Measurements from ENCODE around the gene KCNA4. TPM values are rescaled to one million over a fixed set of nuclear protein-coding genes. Genes with fewer than 3 reads are reported as not detected.
A peak's percentile ranks its signal among the peaks of the same experiment; 100 is the strongest.

Gene KCNA4
- total RNA-seq, 6 donors from 2014 or later: under 0.01 to 2.9 (median 0.90) TPM

DNA sequence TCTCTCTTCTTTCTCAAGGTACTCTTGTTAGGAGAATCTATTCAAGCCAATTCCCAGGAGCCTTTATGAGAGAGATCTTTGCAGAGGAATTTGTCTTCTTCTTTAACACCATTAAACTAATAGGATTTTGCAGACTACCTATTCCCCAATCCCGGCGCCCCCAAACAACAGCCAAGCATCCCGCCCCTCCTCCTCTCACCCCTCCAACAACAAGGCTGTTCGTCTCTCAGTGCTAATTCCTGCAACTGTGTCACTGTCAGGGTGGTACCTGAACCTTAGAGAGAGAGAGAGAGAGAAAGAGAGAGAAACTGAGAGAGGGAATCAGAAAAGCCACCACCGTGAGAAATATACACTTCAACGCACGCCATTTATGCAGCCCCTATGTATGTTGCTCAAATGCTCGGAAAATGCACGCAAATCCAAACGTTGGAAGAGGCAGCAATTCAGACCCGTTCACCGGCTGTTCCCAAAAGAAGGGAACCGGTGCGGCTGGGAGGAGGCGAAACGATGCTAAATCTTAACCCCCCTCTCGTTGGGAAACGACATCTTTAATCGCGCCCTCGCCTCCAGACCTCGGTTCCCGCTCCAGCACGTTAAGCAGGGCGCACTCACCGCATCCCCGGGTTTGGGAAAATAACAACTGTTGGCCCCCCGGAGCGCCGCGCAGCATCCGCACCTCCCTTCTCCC is 961 bp downstream of the KCNA4 start:
- WGBS, 2 donors: 4 to 7% methylated on average over 27 to 32 of the region's 32 CpGs
- TF ChIP-seq POLR2A (IDR thresholded peaks at IDR 0.05): no peak
- TF ChIP-seq, protein P1, sequence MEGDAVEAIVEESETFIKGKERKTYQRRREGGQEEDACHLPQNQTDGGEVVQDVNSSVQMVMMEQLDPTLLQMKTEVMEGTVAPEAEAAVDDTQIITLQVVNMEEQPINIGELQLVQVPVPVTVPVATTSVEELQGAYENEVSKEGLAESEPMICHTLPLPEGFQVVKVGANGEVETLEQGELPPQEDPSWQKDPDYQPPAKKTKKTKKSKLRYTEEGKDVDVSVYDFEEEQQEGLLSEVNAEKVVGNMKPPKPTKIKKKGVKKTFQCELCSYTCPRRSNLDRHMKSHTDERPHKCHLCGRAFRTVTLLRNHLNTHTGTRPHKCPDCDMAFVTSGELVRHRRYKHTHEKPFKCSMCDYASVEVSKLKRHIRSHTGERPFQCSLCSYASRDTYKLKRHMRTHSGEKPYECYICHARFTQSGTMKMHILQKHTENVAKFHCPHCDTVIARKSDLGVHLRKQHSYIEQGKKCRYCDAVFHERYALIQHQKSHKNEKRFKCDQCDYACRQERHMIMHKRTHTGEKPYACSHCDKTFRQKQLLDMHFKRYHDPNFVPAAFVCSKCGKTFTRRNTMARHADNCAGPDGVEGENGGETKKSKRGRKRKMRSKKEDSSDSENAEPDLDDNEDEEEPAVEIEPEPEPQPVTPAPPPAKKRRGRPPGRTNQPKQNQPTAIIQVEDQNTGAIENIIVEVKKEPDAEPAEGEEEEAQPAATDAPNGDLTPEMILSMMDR (IDR thresholded peaks at IDR 0.05): no peak
- TF ChIP-seq POLR2AphosphoS5 (IDR thresholded peaks at IDR 0.05): no peak
- H3K4me3 ChIP-seq: peak overlapping the region in 3 of 4 donors; percentile 35 to 48 (median 45)

DNA sequence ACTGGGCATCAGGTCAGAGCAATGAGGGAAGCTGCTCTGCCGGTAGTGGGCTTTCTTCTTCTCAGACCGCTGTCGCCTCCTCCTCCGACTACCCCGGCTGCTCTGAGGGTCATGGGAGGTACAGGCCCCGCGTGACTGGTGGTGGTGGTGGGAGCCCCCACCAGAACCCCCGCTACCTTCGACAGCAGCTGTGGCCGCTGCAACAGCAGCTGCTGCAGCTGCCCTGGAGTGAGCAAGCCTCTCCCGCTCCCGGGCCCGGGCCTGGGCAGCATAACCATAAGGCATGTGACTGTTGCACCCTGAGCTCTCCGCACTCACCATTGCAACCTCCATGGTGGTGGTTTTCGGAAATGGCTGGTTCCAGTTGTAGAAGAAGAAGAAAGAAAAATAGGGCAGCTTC is 4.5 kb downstream of the KCNA4 start:
- ATAC-seq (ENCODE audit: low FRiP score in 2 of 2) (peak in 1 of 2 donors; percentile 12), DNase-seq (peak in 1 of 2 donors; percentile 76)
- Histone ChIP-seq H3K27me3 (peaks cover 0 to 8% (median 2%) of the 10 kb centered on the region in 4 donors), H3K9me3 (no peaks in the 10 kb centered on the region), H3K4me3 (no peak overlapping the region), H3K4me1 (peaks cover 1 to 9% (median 8%) of the 10 kb centered on the region in 4 donors), H3K27ac (no peak overlapping the region), H3K36me3 (no peaks in the 10 kb centered on the region)
- 87 to 96% methylated on average over 14 to 15 of the region's 15 CpGs for WGBS, 2 donors
- TF ChIP-seq, protein P1 (IDR thresholded peaks at IDR 0.05): no peak
- TF ChIP-seq POLR2AphosphoS5 (IDR thresholded peaks at IDR 0.05): no peak
- TF ChIP-seq EP300 (IDR thresholded peaks at IDR 0.05): no peak
- no peak for TF ChIP-seq POLR2A (IDR thresholded peaks at IDR 0.05)

More for the DNA sequence above, 961 bp downstream of the KCNA4 start:
- H3K9me3 ChIP-seq: no peaks in the 10 kb centered on the region
- no peak for ATAC-seq (ENCODE audit: low FRiP score in 2 of 2)
- H3K4me1 ChIP-seq: peaks cover 4 to 15% (median 11%) of the 10 kb centered on the region in 4 donors
- DNase-seq: peak in 1 of 2 donors; percentile 45
- H3K27ac ChIP-seq: no peak overlapping the region
- no peaks in the 10 kb centered on the region for H3K36me3 ChIP-seq
- peaks cover 0 to 12% (median 2%) of the 10 kb centered on the region in 4 donors for H3K27me3 ChIP-seq

DNA sequence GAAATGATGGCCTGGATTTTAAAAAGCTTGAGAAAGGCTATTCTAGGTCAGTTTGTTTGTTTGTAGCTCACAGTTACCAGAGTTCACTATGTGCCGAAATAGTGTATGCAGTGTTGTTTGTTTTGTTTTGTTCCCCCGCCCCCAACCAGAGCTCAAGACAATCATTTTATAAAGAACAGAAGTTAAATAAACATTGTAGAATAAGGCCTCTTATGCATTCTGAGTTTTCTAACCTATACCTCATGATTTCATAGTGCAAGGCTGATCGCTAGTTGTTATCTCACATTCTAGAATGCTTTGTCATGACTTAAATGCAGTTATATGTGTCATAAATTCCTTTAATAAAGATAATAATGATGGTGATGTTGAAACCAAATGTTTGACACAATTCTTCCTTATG is 7.8 kb downstream of the KCNA4 start:
- Histone ChIP-seq H3K9me3 (no peaks in the 10 kb centered on the region), H3K4me1 (no peaks in the 10 kb centered on the region), H3K4me3 (no peak overlapping the region), H3K27ac (no peak overlapping the region), H3K36me3 (no peaks in the 10 kb centered on the region), H3K27me3 (no peaks in the 10 kb centered on the region)
- no peak for ATAC-seq (ENCODE audit: low FRiP score in 2 of 2)
- TF ChIP-seq, protein P1 (IDR thresholded peaks at IDR 0.05): no peak
- TF ChIP-seq EP300 (IDR thresholded peaks at IDR 0.05) (no peak), POLR2AphosphoS5 (IDR thresholded peaks at IDR 0.05) (no peak), POLR2A (IDR thresholded peaks at IDR 0.05) (no peak)
- DNase-seq: no peak
- 76 to 77% methylated on average over 3 of the region's 3 CpGs for WGBS, 2 donors

DNA sequence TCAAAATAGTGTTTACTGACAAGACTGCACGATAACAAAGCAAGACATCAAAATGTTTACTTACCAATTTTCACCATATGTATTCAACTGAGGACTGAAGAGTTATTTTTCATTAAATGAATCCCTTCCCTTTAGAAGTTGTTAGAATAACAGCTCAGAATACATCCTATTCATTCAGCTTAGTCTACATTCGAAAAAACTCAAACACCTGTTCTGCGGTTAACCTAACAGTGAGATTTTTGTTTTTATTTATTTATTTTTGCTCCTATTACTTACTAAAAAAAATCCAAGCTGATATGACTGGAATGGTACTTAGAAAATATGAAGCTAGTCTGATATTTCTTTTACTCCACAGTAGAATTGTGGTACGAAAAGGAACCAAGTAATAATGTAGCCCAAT is 10.0 kb downstream of the KCNA4 start:
- 73 to 74% methylated on average over 4 of the region's 4 CpGs for WGBS, 2 donors
- ATAC-seq (ENCODE audit: low FRiP score in 2 of 2): no peak
- no peaks in the 10 kb centered on the region for H3K27me3 ChIP-seq
- H3K4me3 ChIP-seq: no peak overlapping the region
- H3K36me3 ChIP-seq: no peaks in the 10 kb centered on the region
- H3K4me1 ChIP-seq: no peaks in the 10 kb centered on the region
- no peak overlapping the region for H3K27ac ChIP-seq
- no peaks in the 10 kb centered on the region for H3K9me3 ChIP-seq
- TF ChIP-seq EP300 (IDR thresholded peaks at IDR 0.05) (no peak), POLR2A (IDR thresholded peaks at IDR 0.05) (no peak), POLR2AphosphoS5 (IDR thresholded peaks at IDR 0.05) (no peak)
- TF ChIP-seq, protein P1 (IDR thresholded peaks at IDR 0.05): no peak
- no peak for DNase-seq

Measured in upper lobe of left lung (tissue), 6 donors.